IPS-NIHi7 (cell line): ENCODE measurements around the gene KRTAP12-3.
"Not testable (repeated sequence)": the region's sequence is repeated elsewhere in the genome, so short reads cannot be mapped to it uniquely, and the experiment has no call there.

ENCODE experiments used
- DNase-seq: peaks from one replicate; pipeline ENCODE4 v3.0.0; 2012; ENCODE audit warnings: mixed read lengths; ENCODE audit errors: extremely low spot score

Gene KRTAP12-3, protein sequence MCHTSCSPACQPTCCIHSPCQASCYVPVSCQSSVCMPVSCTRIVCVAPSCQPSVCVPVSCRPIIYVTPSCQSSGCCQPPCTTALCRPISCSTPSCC

DNA sequence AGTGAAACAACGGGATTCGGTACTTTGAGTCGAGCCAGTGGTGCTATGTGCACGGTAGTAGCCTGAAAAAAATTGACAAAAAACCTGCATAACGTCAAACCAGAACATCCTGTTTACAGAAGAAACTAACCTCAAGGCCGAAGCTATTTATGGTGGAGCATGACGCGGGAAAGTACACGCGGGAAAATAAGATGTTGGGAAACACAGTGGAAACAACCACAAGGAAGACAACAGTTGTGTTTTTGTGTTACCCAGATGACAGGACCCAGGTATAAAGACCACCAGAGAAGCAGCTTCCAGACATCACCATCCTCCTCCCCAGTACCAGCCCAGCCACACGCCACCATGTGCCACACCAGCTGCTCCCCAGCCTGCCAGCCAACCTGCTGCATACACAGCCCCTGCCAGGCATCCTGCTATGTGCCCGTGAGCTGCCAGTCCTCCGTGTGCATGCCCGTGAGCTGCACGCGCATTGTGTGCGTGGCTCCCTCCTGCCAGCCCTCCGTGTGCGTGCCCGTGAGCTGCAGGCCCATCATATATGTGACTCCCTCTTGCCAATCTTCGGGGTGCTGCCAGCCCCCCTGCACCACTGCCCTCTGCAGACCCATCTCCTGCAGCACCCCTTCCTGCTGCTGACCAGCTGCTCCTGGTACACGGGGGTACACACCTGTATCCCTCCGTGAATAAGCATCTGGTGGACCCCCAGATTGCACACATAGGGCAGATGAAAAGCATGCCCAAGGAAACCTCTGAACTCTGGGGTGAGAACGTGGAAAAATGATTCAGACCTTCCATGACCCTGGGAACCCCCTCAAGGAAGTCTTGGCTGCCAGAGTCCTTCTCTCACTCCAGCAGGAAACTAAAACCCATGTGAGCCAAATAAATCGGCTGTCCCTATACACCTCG is at the start of gene KRTAP12-3:
KRTAP12-3 (plus strand) TSS at position 298 of the 906 bp plus-strand sequence; CDS start at position 346, 48 bp downstream.
- no peak for DNase-seq

DNA sequence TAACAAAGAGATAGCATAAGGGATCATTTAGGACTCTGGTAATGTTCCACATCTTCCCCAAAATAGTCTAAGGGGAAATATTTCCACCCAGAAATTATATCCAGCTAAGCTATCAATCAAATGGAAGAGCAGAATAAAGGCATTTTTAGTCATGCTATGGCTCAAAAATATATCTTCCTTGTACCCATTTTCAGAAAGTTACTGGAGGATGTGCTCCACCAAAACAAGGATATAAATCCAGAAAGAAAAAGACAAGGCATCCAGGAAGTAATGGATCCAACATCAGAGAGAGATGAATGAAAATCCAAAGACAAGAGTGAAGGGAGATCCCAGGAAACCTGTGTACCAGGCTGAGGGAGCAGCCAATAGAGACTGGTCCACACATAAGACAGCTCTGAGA is 48.5 kb upstream of the KRTAP12-3 start:
- DNase-seq: no peak

DNA sequence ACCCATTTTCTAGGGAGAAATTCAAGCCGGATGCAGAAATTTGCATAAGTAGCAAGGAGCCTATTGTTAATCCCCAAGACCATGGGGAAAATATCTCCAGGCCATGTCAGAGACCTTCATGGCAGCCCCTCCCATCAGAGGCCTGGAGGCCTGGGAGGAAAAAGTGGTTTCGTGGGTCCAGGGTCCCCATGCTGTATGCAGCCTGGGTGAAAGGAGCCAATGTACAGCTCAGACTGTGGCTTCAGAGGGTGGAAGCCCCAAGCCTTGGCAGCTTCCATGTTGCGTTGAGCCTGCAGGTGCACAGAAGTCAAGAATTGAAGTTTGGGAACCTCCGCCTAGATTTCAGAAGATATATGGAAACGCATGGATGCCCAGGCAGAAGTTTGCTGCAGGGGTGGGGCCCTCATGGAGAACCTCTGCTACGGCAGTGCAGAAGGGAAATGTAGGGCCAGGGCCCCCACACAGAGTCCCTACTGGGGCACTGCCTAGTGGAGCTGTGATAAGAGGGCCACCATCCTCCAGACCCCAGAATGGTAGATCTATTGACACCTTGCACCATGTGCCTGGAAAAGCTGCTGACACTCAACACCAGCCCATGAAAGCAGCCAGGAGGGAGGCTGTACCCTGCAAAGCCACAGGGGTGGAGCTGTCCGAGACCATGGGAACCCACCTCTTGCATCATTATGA is 47.4 kb upstream of the KRTAP12-3 start:
- DNase-seq: not testable (repeated sequence)

DNA sequence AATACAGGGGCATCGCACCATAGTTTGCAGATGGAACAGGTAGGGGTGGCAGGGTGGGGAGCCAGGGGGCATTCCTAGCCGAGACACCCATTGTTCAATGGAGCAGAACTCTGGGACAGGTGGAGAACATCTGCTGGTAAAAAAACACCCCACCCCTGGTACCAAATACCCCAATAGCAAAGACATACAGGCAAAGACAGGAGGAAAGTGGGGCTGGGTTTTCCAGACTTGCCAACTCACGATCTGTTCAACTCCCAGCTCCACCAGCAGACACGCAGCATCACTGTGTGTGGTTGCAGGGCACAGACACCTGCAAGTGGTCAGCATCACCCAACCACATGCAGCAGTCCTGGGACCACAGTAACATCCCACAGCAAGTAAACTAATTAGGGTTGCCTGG is 46.2 kb upstream of the KRTAP12-3 start:
- no peak for DNase-seq

DNA sequence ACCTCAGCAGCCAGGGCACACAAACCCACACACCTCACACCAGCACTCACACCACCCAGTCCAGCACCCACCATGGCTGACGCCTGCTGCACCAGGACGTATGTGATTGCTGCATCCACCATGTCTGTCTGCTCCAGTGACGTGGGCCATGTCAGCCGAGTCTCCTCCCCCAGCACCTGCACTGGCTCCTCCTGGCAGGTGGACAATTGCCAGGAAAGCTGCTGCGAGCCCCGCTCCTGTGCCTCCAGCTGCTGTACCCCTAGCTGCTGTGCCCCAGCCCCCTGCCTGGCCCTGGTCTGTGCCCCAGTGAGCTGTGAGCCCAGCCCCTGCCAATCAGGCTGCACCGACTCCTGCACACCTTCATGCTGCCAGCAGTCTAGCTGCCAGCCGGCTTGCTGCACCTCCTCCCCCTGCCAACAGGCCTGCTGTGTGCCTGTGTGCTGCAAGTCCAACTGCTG is 45.7 kb upstream of the KRTAP12-3 start, which contains the start of gene KRTAP10-8:
KRTAP10-8 (plus strand) TSS at position 51 of the 458 bp plus-strand sequence; CDS start at position 73, 22 bp downstream.
- DNase-seq: no peak

DNA sequence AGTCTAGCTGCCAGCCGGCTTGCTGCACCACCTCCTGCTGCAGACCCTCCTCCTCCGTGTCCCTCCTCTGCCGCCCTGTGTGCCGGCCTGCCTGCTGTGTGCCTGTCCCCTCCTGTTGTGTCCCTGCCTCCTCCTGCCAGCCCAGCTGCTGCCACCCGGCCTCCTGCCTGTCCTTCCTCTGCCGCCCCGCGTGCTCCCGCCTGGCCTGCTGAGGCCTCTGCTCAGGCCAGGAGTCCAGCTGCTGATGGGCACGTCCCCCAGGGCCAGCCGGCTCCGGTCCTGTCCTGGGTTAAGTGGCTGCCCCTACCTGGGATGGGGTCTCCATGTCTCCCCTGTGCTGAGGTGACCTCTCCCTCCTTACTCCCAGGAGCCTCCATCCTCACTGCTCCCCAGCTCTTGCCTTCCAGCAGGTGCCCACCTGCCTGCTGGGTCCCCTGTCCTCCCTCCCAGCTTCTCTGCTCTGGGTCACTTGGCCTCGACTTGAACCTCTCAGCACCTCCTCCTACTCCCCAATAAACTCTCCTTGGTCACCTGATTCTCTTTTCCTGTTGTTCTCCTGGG is 45.0 kb upstream of the KRTAP12-3 start:
- DNase-seq: no peak

DNA sequence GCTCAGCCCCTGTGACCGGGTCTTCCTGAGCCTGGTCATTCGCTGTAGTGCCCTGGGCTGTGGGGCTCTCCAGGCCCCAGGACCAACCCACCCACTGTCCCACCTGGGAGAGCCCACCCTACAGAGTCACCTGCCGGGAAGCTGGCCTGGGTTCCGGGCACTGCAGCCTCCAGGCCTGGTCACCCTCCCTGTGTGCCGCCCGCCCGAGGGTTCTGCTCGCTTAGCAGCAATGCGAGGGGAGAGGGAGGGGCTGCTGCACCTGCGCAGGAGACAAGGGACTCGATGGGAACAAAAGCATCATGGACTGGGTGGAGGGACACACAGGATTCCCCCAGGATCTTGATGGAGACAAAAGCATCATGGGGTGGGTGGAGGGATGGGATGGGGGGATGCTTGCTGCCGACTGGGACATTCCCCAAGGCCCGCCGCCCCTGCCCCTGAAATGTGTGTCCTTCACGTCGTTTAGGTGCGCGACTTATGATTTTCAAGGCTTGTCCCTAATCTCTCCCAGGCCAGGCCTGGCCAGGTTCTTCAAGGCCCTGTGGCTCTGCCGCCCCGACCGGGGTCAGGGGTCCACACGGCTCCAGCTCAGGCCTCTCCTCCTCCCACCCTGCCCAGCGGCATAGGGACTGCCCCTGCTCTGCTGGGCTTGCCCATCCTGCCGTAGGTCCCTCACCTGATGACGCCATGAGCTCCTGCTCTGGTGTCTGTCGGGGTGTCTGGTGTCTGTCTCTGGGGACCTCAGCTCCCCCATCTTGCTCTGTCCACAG is 44.2 kb upstream of the KRTAP12-3 start:
- no peak for DNase-seq

DNA sequence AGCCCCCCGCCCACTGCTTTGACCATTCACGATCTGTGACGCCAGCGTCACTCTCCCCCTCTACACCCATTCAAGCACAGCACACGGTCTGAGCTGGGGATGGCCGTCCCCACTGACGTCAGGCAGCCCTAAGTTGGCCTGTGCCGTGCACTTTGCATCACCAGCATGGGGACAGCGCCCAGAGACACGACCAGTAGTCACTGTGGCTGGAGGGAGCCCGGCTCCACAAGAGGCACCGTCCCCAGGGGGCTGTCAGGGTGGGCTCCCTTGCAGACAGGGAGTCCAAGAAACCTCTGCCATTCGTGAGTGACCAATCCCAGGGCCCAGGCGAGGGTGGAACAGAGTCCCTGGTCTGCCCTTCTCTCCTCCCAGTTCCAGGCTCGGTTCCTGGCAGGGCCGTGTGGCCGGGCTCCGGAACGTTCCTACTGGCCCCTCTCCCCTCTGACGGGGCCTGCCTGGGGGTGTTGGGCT is 43.5 kb upstream of the KRTAP12-3 start:
- no peak for DNase-seq

DNA sequence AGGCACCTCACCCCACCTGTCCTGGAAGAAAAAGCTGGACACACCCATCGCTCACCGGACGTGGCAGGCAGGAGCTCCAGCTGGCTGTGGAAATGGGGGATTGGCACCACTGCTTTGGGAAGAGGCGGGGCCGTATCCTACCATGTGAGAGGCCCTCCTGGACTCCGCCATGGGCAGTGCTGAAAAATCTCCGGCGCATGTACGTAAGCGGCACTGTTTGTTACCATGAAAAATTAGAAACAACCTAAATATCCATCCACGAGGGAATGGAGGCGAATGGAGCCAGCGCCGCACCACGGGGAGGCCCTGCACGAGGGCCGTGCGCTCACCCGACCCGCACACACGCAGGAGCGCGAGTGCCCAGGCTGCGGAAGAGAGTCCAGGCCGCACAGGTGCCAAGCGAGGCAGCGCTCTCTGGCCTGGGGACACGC is 42.8 kb upstream of the KRTAP12-3 start:
- DNase-seq: no peak

DNA sequence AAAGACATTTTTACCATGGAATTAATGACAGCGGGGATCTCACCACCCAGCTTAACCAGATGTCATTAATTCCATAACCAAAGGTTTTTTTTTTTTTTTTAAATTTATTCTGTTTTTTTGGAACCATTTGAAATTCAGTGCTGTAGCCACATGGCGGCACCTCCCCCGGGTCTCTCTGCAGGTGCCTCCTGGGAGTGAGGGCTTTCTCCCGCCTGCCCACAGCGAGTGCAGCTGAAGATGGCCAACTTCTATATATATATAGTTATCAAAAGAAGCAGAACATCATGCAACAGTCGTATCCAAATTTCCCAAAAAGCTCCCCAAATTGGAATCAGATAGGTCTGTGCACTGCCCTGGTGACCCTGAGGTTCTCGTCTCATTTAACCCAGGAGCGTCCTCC is 42.3 kb upstream of the KRTAP12-3 start:
- DNase-seq: no peak

DNA sequence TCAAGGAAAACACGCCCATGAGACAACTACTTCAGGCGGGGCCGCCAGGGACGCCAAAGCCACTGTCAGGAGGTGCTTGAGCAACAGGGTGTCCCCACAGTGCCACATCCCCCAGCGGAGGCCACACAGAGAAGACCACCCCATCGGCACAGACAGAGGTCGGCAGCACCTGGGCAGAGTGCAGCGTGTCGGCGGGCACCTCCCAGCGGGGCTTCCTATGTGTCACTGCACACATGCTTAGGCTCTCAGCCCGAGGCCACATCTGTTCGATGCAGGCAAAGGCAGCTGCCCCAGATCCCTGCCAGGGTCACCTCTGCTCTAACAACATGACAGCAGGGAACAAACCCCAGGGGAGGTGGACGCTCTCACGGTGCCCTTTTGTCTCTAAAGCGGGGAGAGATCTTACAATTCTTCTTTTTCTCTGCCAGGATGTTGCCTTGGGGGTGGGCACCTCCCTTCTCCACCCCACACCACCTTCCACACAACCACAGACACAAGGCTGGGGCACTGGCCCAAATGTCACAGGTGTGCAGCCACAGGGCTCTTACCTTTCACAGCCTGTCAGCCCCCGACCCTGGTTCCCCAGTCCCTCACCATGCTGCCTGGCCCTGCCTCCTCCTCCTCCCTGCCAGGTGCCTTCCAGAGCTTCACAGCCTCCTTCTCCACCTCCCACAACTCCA is 41.7 kb upstream of the KRTAP12-3 start:
- no peak for DNase-seq

DNA sequence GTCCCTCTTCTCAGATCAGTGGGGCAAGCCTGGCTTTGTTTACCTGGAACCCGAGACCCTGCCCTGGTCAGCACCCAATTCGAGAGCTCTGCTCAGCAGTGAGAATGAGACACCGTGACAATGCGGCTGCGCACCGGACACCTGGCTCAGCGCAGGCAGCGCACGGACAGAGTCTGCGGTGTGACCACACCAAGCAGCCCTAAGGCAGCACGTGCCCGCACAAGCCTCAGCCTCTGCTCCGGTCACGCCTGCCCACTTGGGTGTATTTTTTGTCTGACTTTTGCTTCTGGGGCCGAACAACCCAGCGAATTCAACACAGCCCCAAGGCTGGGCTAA is 41.2 kb upstream of the KRTAP12-3 start:
- DNase-seq: no peak

DNA sequence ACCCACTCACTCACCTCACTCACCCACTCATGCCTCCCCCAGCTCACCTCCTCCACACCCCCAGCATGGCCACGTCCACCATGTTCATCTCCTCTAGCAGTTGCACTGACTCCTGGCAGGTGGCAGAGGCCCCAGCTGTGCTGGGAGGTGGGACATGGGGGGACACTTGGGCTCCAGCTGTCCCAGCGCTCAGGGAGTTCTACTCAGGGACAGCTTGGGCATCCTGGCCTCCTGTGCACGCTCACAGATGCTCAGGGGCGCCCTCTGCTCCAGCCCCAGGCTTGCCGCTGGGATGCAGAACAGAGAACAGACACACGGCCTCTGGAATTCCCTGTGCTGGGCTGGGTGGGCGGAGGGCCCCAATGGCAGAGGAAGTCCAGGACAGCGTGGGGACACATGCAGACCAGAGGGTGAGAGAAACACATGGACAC is 40.6 kb upstream of the KRTAP12-3 start:
- peak; percentile 45 for DNase-seq

DNA sequence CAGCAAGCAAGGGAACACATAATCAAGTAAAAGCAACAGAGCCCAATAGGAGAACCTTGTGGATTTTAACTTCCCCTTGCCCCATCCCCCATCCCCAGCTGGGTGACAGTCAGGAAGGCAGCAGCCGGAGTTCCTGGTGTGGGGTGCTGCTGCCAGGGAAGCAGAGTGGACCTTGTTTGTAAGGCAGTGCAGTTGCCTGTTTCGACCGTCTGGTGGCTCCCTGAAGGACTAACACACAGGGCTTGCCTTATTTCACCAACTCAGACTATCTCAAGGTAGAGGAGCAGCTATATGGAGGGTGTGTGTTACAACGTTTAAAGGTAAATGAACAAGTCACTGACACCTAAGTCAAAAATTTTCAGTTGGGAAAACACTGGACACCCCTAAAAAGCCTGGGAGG is 39.2 kb upstream of the KRTAP12-3 start:
- peak; percentile 70 for DNase-seq

DNA sequence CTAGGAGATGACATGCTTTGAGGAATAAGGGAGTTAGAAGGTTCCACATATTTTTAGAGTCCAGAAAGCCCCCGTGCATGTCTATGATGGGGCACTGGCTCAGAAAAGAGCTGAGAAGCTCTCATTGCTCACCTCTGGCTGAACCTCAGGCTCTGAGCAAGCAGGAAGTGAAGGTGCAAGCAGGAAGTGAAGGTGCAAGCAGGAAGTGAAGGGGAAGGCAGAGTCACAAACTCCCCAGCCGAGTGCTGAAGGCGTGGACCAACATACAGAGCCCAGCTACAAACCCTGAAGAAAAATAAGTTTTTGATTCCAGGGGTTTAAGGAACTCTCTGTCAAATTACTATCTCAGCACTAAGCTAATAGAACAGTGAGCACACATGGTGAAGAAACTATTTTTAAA is 38.8 kb upstream of the KRTAP12-3 start:
- no peak for DNase-seq

DNA sequence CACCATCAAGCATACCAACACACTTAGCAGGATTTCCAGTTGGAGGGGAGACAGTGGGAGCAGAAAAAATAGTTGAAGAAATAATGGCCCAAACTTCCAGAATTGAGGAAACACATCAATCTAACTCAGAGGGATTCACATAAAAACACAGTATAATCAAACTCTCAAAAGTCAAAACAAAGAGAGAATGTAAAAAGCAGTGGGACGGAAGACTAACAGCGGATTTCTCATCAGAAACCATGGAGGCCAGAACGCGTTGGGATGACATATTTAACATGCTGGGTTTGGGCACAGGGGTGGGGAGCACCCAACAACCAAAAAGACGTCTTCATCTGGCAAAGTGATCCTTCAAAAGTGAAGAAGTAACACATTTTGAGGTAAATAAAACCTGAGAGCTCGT is 37.8 kb upstream of the KRTAP12-3 start:
- no peak for DNase-seq

DNA sequence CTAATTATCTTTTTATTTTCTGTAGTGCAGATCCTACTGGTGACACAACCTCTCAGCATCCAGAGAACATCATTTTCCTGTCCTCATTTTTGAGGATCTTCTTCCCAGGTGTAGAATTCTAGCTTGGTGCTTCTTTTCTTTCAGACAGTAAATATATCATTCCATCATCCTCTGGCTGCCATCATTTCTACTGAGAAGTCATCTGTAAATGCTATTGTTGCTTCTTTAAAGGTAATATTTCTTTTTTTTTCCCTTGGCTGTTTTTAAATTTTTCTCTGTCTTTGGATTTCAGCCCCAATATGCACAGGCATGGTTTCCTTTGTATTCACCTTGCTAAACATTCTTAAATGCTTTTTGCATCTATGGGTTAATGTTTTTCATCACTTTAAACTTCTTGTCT is 34.2 kb upstream of the KRTAP12-3 start:
- no peak for DNase-seq

DNA sequence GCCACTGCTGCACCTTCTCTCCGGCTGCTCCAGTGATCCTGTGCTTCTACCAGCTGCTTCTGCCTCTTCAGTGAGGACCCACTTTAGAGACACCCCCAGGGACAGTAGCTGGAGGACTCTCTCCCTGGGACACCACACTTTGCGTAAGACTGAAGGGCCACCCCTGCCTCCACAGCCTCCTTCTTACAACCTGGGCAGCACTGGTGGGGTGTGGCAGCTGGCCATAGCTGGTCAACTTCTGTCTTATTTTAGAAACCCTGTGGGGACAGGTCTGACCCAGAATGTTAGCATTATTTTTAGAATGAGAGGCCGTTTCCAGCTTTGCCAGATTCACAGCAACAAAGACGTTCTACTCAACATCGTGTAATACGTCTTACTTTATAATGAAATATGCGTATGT is 32.0 kb upstream of the KRTAP12-3 start:
- no peak for DNase-seq

DNA sequence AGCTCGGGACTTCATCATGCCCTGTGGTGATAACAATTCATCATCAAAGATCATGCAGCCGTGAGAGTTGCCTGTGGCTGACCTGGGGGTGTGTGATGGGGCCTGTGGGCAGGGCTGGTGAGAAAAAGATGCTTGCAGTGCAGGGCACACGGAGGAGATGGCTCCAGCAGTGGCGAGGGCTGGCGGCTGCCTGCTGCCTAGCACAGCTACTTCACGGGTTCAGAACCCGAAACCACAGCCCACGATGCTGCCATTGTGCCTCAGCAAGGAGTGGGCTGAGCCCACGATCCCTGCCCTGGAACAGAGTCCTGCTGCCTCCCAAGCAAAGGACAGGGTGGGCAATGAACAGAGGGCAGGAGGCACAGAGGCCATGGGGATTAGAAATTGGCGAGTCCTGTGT is 31.5 kb upstream of the KRTAP12-3 start:
- no peak for DNase-seq

DNA sequence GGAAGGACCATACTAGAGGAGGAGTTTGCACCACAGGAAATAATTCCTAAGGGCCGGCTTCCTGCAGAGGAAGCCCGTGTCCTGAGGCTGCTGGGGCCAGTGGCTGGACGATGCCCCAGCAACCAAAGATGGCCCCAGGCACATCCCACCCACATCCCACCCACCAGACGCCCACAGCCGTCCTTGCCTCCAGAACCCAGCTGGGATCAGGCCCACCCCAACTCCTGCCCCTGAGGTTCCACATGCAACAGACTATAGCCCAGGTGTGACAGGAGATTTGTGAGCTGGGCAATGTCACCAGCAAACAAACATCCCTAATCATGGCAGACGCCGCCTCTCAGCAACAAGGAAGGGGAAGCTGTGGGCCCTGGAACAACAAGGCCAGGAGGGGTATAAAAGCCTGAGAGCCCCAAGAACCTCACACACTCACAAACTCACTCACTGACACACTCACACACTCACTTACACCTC is 31.0 kb upstream of the KRTAP12-3 start, which contains the start of gene KRTAP10-9:
KRTAP10-9 (plus strand) TSS at position 421 of the 471 bp plus-strand sequence. CDS start 79 bp downstream, outside the sequence.
- DNase-seq: no peak
